GM19351 (cell line): ENCODE results near the gene KRTAP5-6.
"Not testable (repeated sequence)": the region's sequence is repeated elsewhere in the genome, so short reads cannot be mapped to it uniquely, and the experiment has no call there.

Source experiments
- ATAC-seq: cut with Tn5 transposase; IDR thresholded peaks from one replicate; pipeline ENCODE4 v1.9.1; 2021; ENCODE audit warnings: mild to moderate bottlenecking, moderate library complexity; ENCODE audit not compliant: unreplicated experiment

KRTAP5-6 gene

GRCh38 chr11:1661454-1662269 lies 35.3 kb upstream of the KRTAP5-6 start:
- ATAC-seq = not testable (repeated sequence)

- ATAC-seq = not testable (repeated sequence)
These were observed 34.2 kb upstream of the KRTAP5-6 start for GRCh38 chr11:1662699-1663283.

GRCh38 chr11:1665313-1665712 lies 31.7 kb upstream of the KRTAP5-6 start:
- ATAC-seq = no peak

GRCh38 chr11:1667121-1667850 lies 29.7 kb upstream of the KRTAP5-6 start:
- ATAC-seq = no peak

- no peak for ATAC-seq
These were observed 29.1 kb upstream of the KRTAP5-6 start for GRCh38 chr11:1667906-1668305.

- ATAC-seq = no peak
These were observed 28.0 kb upstream of the KRTAP5-6 start for GRCh38 chr11:1668911-1669473.

GRCh38 chr11:1669546-1670218 lies 27.3 kb upstream of the KRTAP5-6 start:
- ATAC-seq = no peak

- not testable (repeated sequence) for ATAC-seq
These were observed 26.5 kb upstream of the KRTAP5-6 start for GRCh38 chr11:1670457-1670856.

- no peak for ATAC-seq
These were observed 26.1 kb upstream of the KRTAP5-6 start for GRCh38 chr11:1670905-1671371.

GRCh38 chr11:1671658-1672057 lies 25.3 kb upstream of the KRTAP5-6 start:
- no peak for ATAC-seq

- ATAC-seq = no peak
These were observed 24.2 kb upstream of the KRTAP5-6 start for GRCh38 chr11:1672613-1673350.

GRCh38 chr11:1673446-1674172 lies 23.4 kb upstream of the KRTAP5-6 start:
- no peak for ATAC-seq

- no peak for ATAC-seq
These were observed 22.5 kb upstream of the KRTAP5-6 start for GRCh38 chr11:1674173-1675131.

- ATAC-seq = no peak
These were observed 21.3 kb upstream of the KRTAP5-6 start for GRCh38 chr11:1675536-1676228.

GRCh38 chr11:1676229-1676740 lies 20.7 kb upstream of the KRTAP5-6 start:
- no peak for ATAC-seq

GRCh38 chr11:1679881-1680280 lies 17.1 kb upstream of the KRTAP5-6 start:
- no peak for ATAC-seq

GRCh38 chr11:1682225-1682905 lies 14.6 kb upstream of the KRTAP5-6 start:
- ATAC-seq = no peak
